Measurements from ENCODE around the gene TCEANC. TPM values are rescaled to one million over a fixed set of nuclear protein-coding genes. Genes with fewer than 3 reads are reported as not detected.

TCEANC gene
- polyA plus RNA-seq, 1 donor from 2014 or later: 5.0 TPM

- Histone ChIP-seq H3K79me2 (replicated peaks; ENCODE audit: insufficient read depth, low read length) (no peaks in the 10 kb centered on the region), H3K4me3 (ENCODE audit: low read length) (no peak overlapping the region), H3K36me3 (ENCODE audit: insufficient read depth, low read length) (no peaks in the 10 kb centered on the region), H3F3A (ENCODE audit: insufficient read depth, low read length, poor library complexity, severe bottlenecking) (no peaks in the 10 kb centered on the region), H3K27ac (ENCODE audit: low read length) (no peak overlapping the region), H3K9me3 (ENCODE audit: low read length) (no peaks in the 10 kb centered on the region), H3K4me2 (ENCODE audit: low read length) (no peak overlapping the region), H3K9me2 (ENCODE audit: insufficient read depth, low read length) (no peaks in the 10 kb centered on the region), H3K9ac (ENCODE audit: low read length) (no peak overlapping the region), H3K27me3 (ENCODE audit: insufficient read depth, low read depth, low read length) (no peaks in the 10 kb centered on the region), H2AFZ (ENCODE audit: low read depth, low read length) (no peak overlapping the region), H4K20me1 (ENCODE audit: insufficient read depth) (no peaks in the 10 kb centered on the region)
- no peak for TF ChIP-seq POLR2AphosphoS5 (IDR thresholded peaks at IDR 0.05)
- TF ChIP-seq EP300 (conservative IDR thresholded peaks at IDR 0.05; ENCODE audit: poor library complexity, severe bottlenecking): no peak
- TF ChIP-seq REST (IDR thresholded peaks at IDR 0.05; ENCODE audit: borderline replicate concordance): no peak
- no peak for TF ChIP-seq TAF1 (IDR thresholded peaks at IDR 0.05; ENCODE audit: low read depth)
- no peak for TF ChIP-seq MXI1 (conservative IDR thresholded peaks at IDR 0.05; ENCODE audit: poor library complexity, severe bottlenecking)
- TF ChIP-seq RAD21 (conservative IDR thresholded peaks at IDR 0.05): no peak
- TF ChIP-seq CTCF (IDR thresholded peaks at IDR 0.05; ENCODE audit: poor library complexity, severe bottlenecking): no peak
Observed at GRCh38 chrX:13661735-13662288, 8.9 kb downstream of the TCEANC start.

- Histone ChIP-seq H3K36me3 (ENCODE audit: insufficient read depth, low read length) (no peaks in the 10 kb centered on the region), H3K4me2 (ENCODE audit: low read length) (no peak overlapping the region), H3K4me3 (ENCODE audit: low read length) (no peak overlapping the region), H3F3A (ENCODE audit: insufficient read depth, low read length, poor library complexity, severe bottlenecking) (no peaks in the 10 kb centered on the region), H3K9me2 (ENCODE audit: insufficient read depth, low read length) (no peaks in the 10 kb centered on the region), H3K9me3 (ENCODE audit: low read length) (no peaks in the 10 kb centered on the region), H4K20me1 (ENCODE audit: insufficient read depth) (no peaks in the 10 kb centered on the region), H3K27ac (ENCODE audit: low read length) (no peak overlapping the region), H3K27me3 (ENCODE audit: insufficient read depth, low read depth, low read length) (no peaks in the 10 kb centered on the region), H3K9ac (ENCODE audit: low read length) (no peak overlapping the region), H3K79me2 (replicated peaks; ENCODE audit: insufficient read depth, low read length) (no peaks in the 10 kb centered on the region), H2AFZ (ENCODE audit: low read depth, low read length) (no peak overlapping the region)
- TF ChIP-seq EZH2 (IDR thresholded peaks at IDR 0.05; ENCODE audit: borderline replicate concordance, insufficient read depth, low read length, poor library complexity, severe bottlenecking) (no peak), CTCF (IDR thresholded peaks at IDR 0.05; ENCODE audit: poor library complexity, severe bottlenecking) (no peak)
Observed at GRCh38 chrX:13662355-13662791, 9.4 kb downstream of the TCEANC start.
